ENCODE results near the gene CDHR2.
A peak's percentile ranks its signal among the peaks of the same experiment; 100 is the strongest.

The CDHR2 gene

DNA sequence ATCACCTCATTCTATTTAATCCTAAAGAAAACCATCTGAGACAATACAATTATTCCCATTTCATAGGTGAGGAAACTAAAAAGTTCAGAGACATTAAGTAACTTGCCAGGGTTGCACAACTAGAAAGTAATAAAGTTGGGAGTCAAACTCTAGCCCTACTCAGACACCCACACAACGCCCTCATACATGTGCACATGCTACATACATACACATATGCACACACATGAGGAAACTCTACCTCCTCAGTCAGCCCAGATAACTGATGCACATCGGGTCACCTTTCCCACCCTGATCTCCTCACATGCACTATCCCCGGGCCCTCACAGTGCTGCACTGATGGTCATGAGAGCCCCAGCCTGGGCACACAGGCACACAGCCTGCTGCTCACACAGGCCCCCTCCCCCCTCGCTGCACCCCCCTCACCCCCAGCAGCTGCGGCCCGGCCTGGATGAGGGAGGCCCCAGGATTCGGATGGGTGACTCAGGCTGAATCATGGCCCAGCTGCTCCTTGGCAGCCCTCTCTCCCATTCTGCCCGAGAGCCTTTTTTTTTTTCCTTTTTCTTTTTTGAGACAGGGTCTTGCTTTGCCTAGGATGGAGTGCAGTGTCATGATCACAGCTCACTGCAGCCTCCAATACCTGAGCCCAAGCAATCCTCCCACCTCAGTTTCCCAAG is 65.8 kb downstream of the CDHR2 start (continued):
- TF ChIP-seq, protein P1, sequence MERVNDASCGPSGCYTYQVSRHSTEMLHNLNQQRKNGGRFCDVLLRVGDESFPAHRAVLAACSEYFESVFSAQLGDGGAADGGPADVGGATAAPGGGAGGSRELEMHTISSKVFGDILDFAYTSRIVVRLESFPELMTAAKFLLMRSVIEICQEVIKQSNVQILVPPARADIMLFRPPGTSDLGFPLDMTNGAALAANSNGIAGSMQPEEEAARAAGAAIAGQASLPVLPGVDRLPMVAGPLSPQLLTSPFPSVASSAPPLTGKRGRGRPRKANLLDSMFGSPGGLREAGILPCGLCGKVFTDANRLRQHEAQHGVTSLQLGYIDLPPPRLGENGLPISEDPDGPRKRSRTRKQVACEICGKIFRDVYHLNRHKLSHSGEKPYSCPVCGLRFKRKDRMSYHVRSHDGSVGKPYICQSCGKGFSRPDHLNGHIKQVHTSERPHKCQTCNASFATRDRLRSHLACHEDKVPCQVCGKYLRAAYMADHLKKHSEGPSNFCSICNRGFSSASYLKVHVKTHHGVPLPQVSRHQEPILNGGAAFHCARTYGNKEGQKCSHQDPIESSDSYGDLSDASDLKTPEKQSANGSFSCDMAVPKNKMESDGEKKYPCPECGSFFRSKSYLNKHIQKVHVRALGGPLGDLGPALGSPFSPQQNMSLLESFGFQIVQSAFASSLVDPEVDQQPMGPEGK (CRISPR knock-in tag; IDR thresholded peaks at IDR 0.05; ENCODE audit: borderline replicate concordance): no peak
- no peak for TF ChIP-seq SNAI2 (CRISPR knock-in tag; IDR thresholded peaks at IDR 0.05)

DNA sequence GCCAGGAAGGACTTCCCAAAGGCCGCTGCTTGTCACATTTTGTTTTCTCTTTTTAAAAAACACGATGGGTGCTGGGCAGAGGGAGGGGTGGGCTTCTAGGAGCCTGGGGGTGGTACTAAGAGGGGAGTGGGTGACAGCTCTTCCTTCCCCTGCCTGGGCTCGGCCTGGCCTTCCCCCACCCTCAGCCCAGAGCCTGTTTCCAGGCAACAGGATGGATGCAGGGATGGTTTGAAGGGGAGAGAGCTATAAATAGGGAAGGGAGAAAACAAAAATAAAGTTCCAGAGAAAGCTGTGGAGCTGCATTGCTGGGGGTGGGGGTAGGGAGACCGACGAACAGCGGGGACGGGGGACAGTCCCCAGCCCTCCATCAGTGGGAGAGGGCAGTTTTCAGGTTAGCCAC is 67.4 kb downstream of the CDHR2 start:
- TF ChIP-seq ZC3H10 (CRISPR knock-in tag; IDR thresholded peaks at IDR 0.05) (no peak), ZNF565 (CRISPR knock-in tag; conservative IDR thresholded peaks at IDR 0.05; ENCODE audit: low read depth) (no peak)
- TF ChIP-seq, protein P2, sequence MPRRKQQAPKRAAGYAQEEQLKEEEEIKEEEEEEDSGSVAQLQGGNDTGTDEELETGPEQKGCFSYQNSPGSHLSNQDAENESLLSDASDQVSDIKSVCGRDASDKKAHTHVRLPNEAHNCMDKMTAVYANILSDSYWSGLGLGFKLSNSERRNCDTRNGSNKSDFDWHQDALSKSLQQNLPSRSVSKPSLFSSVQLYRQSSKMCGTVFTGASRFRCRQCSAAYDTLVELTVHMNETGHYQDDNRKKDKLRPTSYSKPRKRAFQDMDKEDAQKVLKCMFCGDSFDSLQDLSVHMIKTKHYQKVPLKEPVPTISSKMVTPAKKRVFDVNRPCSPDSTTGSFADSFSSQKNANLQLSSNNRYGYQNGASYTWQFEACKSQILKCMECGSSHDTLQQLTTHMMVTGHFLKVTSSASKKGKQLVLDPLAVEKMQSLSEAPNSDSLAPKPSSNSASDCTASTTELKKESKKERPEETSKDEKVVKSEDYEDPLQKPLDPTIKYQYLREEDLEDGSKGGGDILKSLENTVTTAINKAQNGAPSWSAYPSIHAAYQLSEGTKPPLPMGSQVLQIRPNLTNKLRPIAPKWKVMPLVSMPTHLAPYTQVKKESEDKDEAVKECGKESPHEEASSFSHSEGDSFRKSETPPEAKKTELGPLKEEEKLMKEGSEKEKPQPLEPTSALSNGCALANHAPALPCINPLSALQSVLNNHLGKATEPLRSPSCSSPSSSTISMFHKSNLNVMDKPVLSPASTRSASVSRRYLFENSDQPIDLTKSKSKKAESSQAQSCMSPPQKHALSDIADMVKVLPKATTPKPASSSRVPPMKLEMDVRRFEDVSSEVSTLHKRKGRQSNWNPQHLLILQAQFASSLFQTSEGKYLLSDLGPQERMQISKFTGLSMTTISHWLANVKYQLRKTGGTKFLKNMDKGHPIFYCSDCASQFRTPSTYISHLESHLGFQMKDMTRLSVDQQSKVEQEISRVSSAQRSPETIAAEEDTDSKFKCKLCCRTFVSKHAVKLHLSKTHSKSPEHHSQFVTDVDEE (CRISPR knock-in tag; IDR thresholded peaks at IDR 0.05): no peak
- ATAC-seq: no peak

DNA sequence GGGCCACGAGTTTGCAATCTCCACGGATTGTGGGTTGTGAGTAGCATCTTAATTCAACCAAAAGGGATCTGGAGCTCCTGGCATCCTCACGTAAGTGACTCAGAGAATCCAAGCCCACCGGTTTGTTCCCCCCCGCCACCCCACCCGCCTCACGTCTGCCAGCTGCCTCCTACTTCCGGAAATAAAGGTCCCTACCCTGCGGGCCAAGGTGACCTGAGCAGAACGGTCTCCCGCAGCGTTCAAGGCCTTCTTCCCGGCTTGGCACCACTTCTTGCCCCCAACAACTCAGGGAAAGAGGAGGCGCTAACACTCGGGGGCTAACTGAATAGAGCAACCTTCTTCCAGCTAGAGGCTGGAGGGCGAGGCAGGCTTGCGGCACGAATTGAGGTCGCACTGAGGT is 69.6 kb downstream of the CDHR2 start:
- TF ChIP-seq ISL1 (CRISPR knock-in tag; IDR thresholded peaks at IDR 0.05): no peak
- no peak for TF ChIP-seq GLIS3 (CRISPR knock-in tag; IDR thresholded peaks at IDR 0.05)
- no peak for TF ChIP-seq TOX (CRISPR knock-in tag; IDR thresholded peaks at IDR 0.05; ENCODE audit: borderline replicate concordance)
- TF ChIP-seq PPARA (CRISPR knock-in tag; IDR thresholded peaks at IDR 0.05; ENCODE audit: borderline replicate concordance): no peak
- TF ChIP-seq, protein P1 (CRISPR knock-in tag; IDR thresholded peaks at IDR 0.05; ENCODE audit: borderline replicate concordance): no peak
- no peak for TF ChIP-seq RARB (CRISPR knock-in tag; IDR thresholded peaks at IDR 0.05)
- TF ChIP-seq SNAI2 (CRISPR knock-in tag; IDR thresholded peaks at IDR 0.05): no peak
- TF ChIP-seq ZNF565 (CRISPR knock-in tag; conservative IDR thresholded peaks at IDR 0.05; ENCODE audit: low read depth): no peak
- ATAC-seq: no peak

DNA sequence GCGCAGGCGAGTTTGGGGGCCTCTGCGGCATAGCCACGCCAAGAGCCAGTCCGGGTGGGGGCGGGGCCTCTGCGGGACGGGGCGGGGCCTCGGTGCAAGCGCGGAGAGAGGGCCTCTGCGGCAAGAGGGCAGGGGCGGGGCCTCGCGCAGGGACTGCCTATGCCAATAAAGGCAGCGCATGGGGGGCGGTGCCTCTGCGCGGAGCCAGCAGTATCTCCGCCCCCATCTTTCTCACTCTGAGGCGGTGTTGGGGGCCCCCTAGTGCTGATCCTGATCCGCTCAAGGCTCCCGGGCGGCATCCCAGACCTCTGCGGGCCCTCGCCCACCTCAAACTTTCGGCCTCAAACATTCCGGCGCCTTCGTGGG is 70.0 kb downstream of the CDHR2 start:
- peak; percentile 94 for ATAC-seq
- TF ChIP-seq, protein P3, sequence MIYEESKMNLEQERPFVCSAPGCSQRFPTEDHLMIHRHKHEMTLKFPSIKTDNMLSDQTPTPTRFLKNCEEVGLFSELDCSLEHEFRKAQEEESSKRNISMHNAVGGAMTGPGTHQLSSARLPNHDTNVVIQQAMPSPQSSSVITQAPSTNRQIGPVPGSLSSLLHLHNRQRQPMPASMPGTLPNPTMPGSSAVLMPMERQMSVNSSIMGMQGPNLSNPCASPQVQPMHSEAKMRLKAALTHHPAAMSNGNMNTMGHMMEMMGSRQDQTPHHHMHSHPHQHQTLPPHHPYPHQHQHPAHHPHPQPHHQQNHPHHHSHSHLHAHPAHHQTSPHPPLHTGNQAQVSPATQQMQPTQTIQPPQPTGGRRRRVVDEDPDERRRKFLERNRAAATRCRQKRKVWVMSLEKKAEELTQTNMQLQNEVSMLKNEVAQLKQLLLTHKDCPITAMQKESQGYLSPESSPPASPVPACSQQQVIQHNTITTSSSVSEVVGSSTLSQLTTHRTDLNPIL (CRISPR knock-in tag; IDR thresholded peaks at IDR 0.05; ENCODE audit: low read depth): no peak
- TF ChIP-seq RARB (CRISPR knock-in tag; IDR thresholded peaks at IDR 0.05) (no peak), ZNF70 (CRISPR knock-in tag; IDR thresholded peaks at IDR 0.05) (no peak), ZFP30 (CRISPR knock-in tag; IDR thresholded peaks at IDR 0.05) (no peak), TCF4 (CRISPR knock-in tag; IDR thresholded peaks at IDR 0.05; ENCODE audit: borderline replicate concordance) (no peak), CSDC2 (CRISPR knock-in tag; IDR thresholded peaks at IDR 0.05) (no peak), ISL1 (CRISPR knock-in tag; IDR thresholded peaks at IDR 0.05) (no peak), TOX (CRISPR knock-in tag; IDR thresholded peaks at IDR 0.05; ENCODE audit: borderline replicate concordance) (no peak), OSR1 (CRISPR knock-in tag; IDR thresholded peaks at IDR 0.05) (no peak), ZNF8 (CRISPR knock-in tag; IDR thresholded peaks at IDR 0.05) (no peak), GLIS3 (CRISPR knock-in tag; IDR thresholded peaks at IDR 0.05) (no peak), ZC3H10 (CRISPR knock-in tag; IDR thresholded peaks at IDR 0.05) (no peak)
- TF ChIP-seq, protein P1 (CRISPR knock-in tag; IDR thresholded peaks at IDR 0.05; ENCODE audit: borderline replicate concordance): no peak
